K562 (cell line): ENCODE results near the gene NOL12. TPM values are rescaled to one million over a fixed set of nuclear protein-coding genes. Genes with fewer than 3 reads are reported as not detected.

Source experiments
- DPF2 ChIP-seq: fragments of 450-650 bp; IDR thresholded peaks from 2 replicates; pipeline ENCODE4 v1.6.1; 2016
- ESRRA ChIP-seq: fragments of 450-650 bp; IDR thresholded peaks from 2 replicates; pipeline ENCODE4 v1.6.1; 2014; ENCODE audit warnings: low read depth, mild to moderate bottlenecking, moderate library complexity, borderline replicate concordance
- GTF2B ChIP-seq: IDR thresholded peaks from 2 replicates; pipeline ENCODE4 v1.6.1; 2011; ENCODE audit not compliant: insufficient read length; ENCODE audit errors: extremely low read depth
- GTF2F1 ChIP-seq: IDR thresholded peaks from 2 replicates; pipeline ENCODE4 v1.6.1; 2011; ENCODE audit warnings: low read depth, low read length, improper control_type of control experiment
- IRF1 ChIP-seq: sonication (generic); formaldehyde crosslinking; IDR thresholded peaks from 2 replicates; pipeline ENCODE4 v1.8.0; 2022; ENCODE audit warnings: missing genetic modification reagents, mild to moderate bottlenecking, borderline replicate concordance
- L3MBTL2 ChIP-seq: fragments of 450-650 bp; IDR thresholded peaks from 2 replicates; pipeline ENCODE4 v1.6.1; 2016; ENCODE audit warnings: mild to moderate bottlenecking, moderate library complexity
- MTA2 ChIP-seq: fragments of 450-650 bp; IDR thresholded peaks from 2 replicates; pipeline ENCODE4 v1.6.1; 2016; ENCODE audit warnings: low read depth
- MXI1 ChIP-seq: IDR thresholded peaks from 2 replicates; pipeline ENCODE4 v1.6.1; 2011; ENCODE audit warnings: low read depth, mild to moderate bottlenecking, improper control_type of control experiment, low read length
- NCOA2 ChIP-seq, 2 experiments: fragments of 450-650 bp; IDR thresholded peaks; 2 replicates each; pipeline ENCODE4 v1.6.1; 2018; ENCODE audit warnings: mild to moderate bottlenecking in 2 of 2, moderate library complexity in 1 of 2; ENCODE audit not compliant: partially characterized antibody in 2 of 2
- PHB ChIP-seq: fragments of 250-450 bp; sonication (Bioruptor Pico); IDR thresholded peaks from 2 replicates; pipeline ENCODE4 v1.5.0; 2021
- POLR2AphosphoS2 ChIP-seq: IDR thresholded peaks from 2 replicates; pipeline ENCODE4 v1.6.1; 2012; ENCODE audit warnings: low read length, improper control_type of control experiment
- RBM25 ChIP-seq: fragments of 200-400 bp; formaldehyde crosslinking; IDR thresholded peaks from 2 replicates; pipeline ENCODE4 v1.6.1; 2018; ENCODE audit warnings: low read length, low read depth, moderate library complexity; ENCODE audit not compliant: severe bottlenecking
- RUNX1 ChIP-seq: sonication (generic); IDR thresholded peaks from 2 replicates; pipeline ENCODE4 v1.6.1; 2016; ENCODE audit warnings: antibody characterized with exemption, low read depth
- SRSF1 ChIP-seq: fragments of 200-400 bp; formaldehyde crosslinking; IDR thresholded peaks from 2 replicates; pipeline ENCODE4 v1.6.1; 2017; ENCODE audit warnings: mild to moderate bottlenecking, low read depth, low read length, moderate library complexity
- TFAP4 ChIP-seq: sonication (generic); formaldehyde crosslinking; IDR thresholded peaks from 2 replicates; pipeline ENCODE4 v1.8.0; 2022; ENCODE audit warnings: missing genetic modification reagents, mild to moderate bottlenecking, moderate library complexity, borderline replicate concordance
- ZNF583 ChIP-seq: fragments of 250-450 bp; sonication (Bioruptor Pico); IDR thresholded peaks from 2 replicates; pipeline ENCODE4 v1.4.0; 2020
- polyA plus RNA-seq, 8 experiments: library from polyadenylated mRNA; depleted of rRNA in 4 of 8; stranded (reverse) in 5 of 8; unstranded in 3 of 8; fragments of >200 nt; fragmentation: Nextera tagmentation in 2 of 8; fragmentation: Illumina TruSeq in 1 of 8; extraction: Ambion mirVana in 2 of 8; extraction: Trizol in 1 of 8; gene quantifications; 2 replicates each; pipeline versions ENCODE4 v1.2.1 to v1.2.3, GENCODE V29; 2011 to 2014; ENCODE audit warnings: inconsistent platforms in 1 of 8, missing spikeins in 1 of 8
- total RNA-seq, 7 experiments: library from RNA; depleted of rRNA in 6 of 7; stranded (reverse); fragments of >200 nt in 6 of 7; fragmentation: Illumina TruSeq in 2 of 7; extraction: Trizol in 2 of 7; gene quantifications; 2 replicates each; pipeline versions ENCODE4 v1.2.1 to v1.2.3, GENCODE V29; 2011 to 2021; ENCODE audit warnings: low replicate concordance in 1 of 7
- TF ChIP-seq, protein P1 (sequence below): sonication (generic); formaldehyde crosslinking; IDR thresholded peaks from 2 replicates; pipeline ENCODE4 v1.8.1; 2023; ENCODE audit warnings: mild to moderate bottlenecking, missing genetic modification reagents
- TF ChIP-seq, protein P2 (sequence below): fragments of 250-450 bp; sonication (Bioruptor Pico); IDR thresholded peaks from 2 replicates; pipeline ENCODE4 v1.8.0; 2021; ENCODE audit warnings: borderline replicate concordance, mild to moderate bottlenecking, moderate library complexity; ENCODE audit not compliant: poor library complexity, severe bottlenecking
- TF ChIP-seq, protein P3 (sequence below), 2 experiments: IDR thresholded peaks; 2 replicates each; pipeline ENCODE4 v1.6.1; 2011; ENCODE audit warnings: borderline replicate concordance in 1 of 2, control low read depth in 1 of 2, low read depth in 1 of 2, low read length in 1 of 2, mild to moderate bottlenecking in 1 of 2, mixed read lengths in 1 of 2, moderate library complexity in 1 of 2; ENCODE audit not compliant: insufficient read depth in 1 of 2, insufficient read length in 1 of 2, poor library complexity in 1 of 2, severe bottlenecking in 1 of 2; ENCODE audit errors: extremely low read depth in 1 of 2

The NOL12 gene
- total and polyA plus RNA-seq, 9 of the 15 experiments (the other 6 are each of a cell fraction or from before 2014, with no cell fraction given), result 2.8 to 40.9 (median 28.5) TPM

- TF ChIP-seq, protein P1, sequence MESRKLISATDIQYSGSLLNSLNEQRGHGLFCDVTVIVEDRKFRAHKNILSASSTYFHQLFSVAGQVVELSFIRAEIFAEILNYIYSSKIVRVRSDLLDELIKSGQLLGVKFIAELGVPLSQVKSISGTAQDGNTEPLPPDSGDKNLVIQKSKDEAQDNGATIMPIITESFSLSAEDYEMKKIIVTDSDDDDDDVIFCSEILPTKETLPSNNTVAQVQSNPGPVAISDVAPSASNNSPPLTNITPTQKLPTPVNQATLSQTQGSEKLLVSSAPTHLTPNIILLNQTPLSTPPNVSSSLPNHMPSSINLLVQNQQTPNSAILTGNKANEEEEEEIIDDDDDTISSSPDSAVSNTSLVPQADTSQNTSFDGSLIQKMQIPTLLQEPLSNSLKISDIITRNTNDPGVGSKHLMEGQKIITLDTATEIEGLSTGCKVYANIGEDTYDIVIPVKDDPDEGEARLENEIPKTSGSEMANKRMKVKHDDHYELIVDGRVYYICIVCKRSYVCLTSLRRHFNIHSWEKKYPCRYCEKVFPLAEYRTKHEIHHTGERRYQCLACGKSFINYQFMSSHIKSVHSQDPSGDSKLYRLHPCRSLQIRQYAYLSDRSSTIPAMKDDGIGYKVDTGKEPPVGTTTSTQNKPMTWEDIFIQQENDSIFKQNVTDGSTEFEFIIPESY (CRISPR knock-in tag), result peak; percentile 42; the same call in 1 of the 2 replicates
- TF ChIP-seq GTF2B (no peak), ZNF583 (CRISPR knock-in tag) (no peak), NCOA2 (IDR thresholded peaks at IDR 0.05; ENCODE audit: partially characterized antibody in 2 of 2) (no peak), DPF2 (no peak), TFAP4 (peak; percentile 11; the same call in 1 of the 2 replicates), GTF2F1 (no peak), ESRRA (no peak), L3MBTL2 (no peak), SRSF1 (no peak), IRF1 (CRISPR knock-in tag) (no peak), RBM25 (no peak), PHB (CRISPR knock-in tag) (no peak), MXI1 (no peak), RUNX1 (no peak), POLR2AphosphoS2 (0 out of 2 replicates have a peak, but pooled peaks have one; percentile 49), MTA2 (no peak)
- TF ChIP-seq, protein P2, sequence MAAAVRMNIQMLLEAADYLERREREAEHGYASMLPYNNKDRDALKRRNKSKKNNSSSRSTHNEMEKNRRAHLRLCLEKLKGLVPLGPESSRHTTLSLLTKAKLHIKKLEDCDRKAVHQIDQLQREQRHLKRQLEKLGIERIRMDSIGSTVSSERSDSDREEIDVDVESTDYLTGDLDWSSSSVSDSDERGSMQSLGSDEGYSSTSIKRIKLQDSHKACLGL (CRISPR knock-in tag), result no peak
- TF ChIP-seq, protein P3, sequence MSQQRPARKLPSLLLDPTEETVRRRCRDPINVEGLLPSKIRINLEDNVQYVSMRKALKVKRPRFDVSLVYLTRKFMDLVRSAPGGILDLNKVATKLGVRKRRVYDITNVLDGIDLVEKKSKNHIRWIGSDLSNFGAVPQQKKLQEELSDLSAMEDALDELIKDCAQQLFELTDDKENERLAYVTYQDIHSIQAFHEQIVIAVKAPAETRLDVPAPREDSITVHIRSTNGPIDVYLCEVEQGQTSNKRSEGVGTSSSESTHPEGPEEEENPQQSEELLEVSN (IDR thresholded peaks at IDR 0.05; ENCODE audit: borderline replicate concordance in 1 of 2, extremely low read depth in 1 of 2, insufficient read depth in 1 of 2, insufficient read length in 1 of 2, low read depth in 1 of 2, low read length in 1 of 2, poor library complexity in 1 of 2, severe bottlenecking in 1 of 2), result peak in 1 of 2 experiments; percentile 58
Observed at GRCh38 chr22:37696657-37697537, 10.8 kb downstream of the NOL12 start, which contains the start of gene TRIOBP (continued).
